ENCODE data around the gene ID4. TPM values are rescaled to one million over a fixed set of nuclear protein-coding genes. Genes with fewer than 3 reads are reported as not detected.

ID4 gene
- total RNA-seq, 4 donors from 2014 or later: 5.7 to 54.7 (median 9.7) TPM

DNA sequence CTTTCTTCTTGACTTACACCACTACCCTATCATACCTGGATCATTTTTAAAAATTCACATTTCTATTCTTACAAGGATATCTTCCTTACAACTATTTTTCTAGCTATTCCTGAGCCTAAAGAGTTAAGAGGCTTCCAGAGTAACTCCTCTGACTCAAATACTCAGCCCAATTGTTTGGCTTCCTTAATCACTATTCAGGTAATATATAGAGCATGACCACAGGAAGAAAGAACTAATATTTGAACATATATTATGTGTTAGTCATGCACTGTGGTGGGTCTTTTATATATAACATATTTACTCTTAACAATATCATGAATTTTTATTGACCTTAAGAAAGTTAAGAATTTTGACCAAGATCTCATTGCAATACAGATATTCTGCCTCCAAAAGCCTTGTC, 42.0 kb upstream of the ID4 start:
- Histone ChIP-seq H3K4me3 (no peak overlapping the region), H3K9me3 (peaks cover 0 to 2% of the 10 kb centered on the region in 2 donors), H3K36me3 (no peaks in the 10 kb centered on the region), H3K4me1 (no peaks in the 10 kb centered on the region), H3K27me3 (no peaks in the 10 kb centered on the region), H3K27ac (no peak overlapping the region)
- in situ Hi-C loops (cut with MboI; ENCODE audit: low pct_ligation_motif_present in 1 of 4, low pct_unique_long_range_greater_than_20kb in 1 of 4, low sequenced_read_pairs in 3 of 4) (no loop called here), intact Hi-C loops (cut with DNase I; ENCODE audit: low total_unique reads) (no loop called here)
- DNase-seq: no peak
- TF ChIP-seq POLR2AphosphoS5 (IDR thresholded peaks at IDR 0.05): no peak
- TF ChIP-seq POLR2A (IDR thresholded peaks at IDR 0.05): no peak
- TF ChIP-seq, protein P1, sequence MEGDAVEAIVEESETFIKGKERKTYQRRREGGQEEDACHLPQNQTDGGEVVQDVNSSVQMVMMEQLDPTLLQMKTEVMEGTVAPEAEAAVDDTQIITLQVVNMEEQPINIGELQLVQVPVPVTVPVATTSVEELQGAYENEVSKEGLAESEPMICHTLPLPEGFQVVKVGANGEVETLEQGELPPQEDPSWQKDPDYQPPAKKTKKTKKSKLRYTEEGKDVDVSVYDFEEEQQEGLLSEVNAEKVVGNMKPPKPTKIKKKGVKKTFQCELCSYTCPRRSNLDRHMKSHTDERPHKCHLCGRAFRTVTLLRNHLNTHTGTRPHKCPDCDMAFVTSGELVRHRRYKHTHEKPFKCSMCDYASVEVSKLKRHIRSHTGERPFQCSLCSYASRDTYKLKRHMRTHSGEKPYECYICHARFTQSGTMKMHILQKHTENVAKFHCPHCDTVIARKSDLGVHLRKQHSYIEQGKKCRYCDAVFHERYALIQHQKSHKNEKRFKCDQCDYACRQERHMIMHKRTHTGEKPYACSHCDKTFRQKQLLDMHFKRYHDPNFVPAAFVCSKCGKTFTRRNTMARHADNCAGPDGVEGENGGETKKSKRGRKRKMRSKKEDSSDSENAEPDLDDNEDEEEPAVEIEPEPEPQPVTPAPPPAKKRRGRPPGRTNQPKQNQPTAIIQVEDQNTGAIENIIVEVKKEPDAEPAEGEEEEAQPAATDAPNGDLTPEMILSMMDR (IDR thresholded peaks at IDR 0.05): no peak
- no peak for TF ChIP-seq EP300 (IDR thresholded peaks at IDR 0.05; ENCODE audit: low read depth)

DNA sequence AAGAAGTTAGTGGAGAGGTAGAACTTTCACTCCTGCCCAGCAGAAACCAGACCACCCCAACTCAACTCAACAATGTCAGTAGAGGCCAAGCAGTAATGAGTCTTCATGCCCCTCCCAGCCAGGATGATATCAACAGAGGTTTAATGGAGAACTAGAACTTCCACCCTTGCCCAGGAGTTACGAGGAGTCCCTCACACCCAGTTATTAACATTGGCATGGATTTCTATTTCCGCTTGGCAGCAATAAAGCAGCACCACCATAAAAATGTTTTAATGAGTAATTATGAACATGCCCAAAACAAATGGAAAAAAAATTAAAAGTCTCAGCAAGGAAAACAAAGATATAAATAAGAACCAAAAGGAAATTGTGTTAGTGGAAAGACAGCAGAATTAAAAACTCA, 40.7 kb upstream of the ID4 start:
- H3K4me3 ChIP-seq: no peak overlapping the region
- WGBS, 2 donors (ENCODE audit: low coverage in 1 of 2): 51 to 74% methylated on average over 2 of the region's 2 CpGs
- in situ Hi-C loops (cut with MboI; ENCODE audit: low pct_ligation_motif_present in 1 of 4, low pct_unique_long_range_greater_than_20kb in 1 of 4, low sequenced_read_pairs in 3 of 4) (no loop called here), intact Hi-C loops (cut with DNase I; ENCODE audit: low total_unique reads) (no loop called here)
- no peaks in the 10 kb centered on the region for H3K4me1 ChIP-seq
- H3K36me3 ChIP-seq: no peaks in the 10 kb centered on the region
- H3K9me3 ChIP-seq: peaks cover 0 to 2% of the 10 kb centered on the region in 2 donors
- H3K27ac ChIP-seq: no peak overlapping the region
- no peak for DNase-seq
- no peaks in the 10 kb centered on the region for H3K27me3 ChIP-seq
- TF ChIP-seq POLR2AphosphoS5 (IDR thresholded peaks at IDR 0.05) (no peak), EP300 (IDR thresholded peaks at IDR 0.05; ENCODE audit: low read depth) (no peak), POLR2A (IDR thresholded peaks at IDR 0.05) (no peak)
- TF ChIP-seq, protein P1 (IDR thresholded peaks at IDR 0.05): no peak

DNA sequence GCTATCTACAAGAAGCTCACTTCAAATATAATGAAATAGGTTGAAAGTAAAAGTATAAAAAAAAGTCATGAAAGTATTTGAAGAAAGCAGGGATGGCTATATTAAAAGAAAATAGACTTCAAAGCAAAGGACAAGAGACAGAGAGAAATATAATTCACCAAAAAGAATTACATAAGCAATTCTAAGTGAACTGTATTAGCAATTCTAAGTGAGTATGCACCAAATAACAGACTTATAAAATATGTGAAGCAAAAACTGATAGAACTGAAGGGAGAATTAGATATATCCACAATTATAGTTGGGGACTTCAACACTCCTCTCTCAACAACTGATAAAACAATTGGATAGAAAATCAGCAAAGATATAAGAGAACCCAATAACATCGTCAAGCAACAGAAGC, 38.8 kb upstream of the ID4 start:
- Histone ChIP-seq H3K4me3 (no peak overlapping the region), H3K27me3 (no peaks in the 10 kb centered on the region), H3K4me1 (peaks cover 0 to 2% (median 0%) of the 10 kb centered on the region in 4 donors), H3K27ac (no peak overlapping the region), H3K36me3 (no peaks in the 10 kb centered on the region), H3K9me3 (peaks cover 0 to 2% of the 10 kb centered on the region in 2 donors)
- in situ Hi-C loops (cut with MboI; ENCODE audit: low pct_ligation_motif_present in 1 of 4, low pct_unique_long_range_greater_than_20kb in 1 of 4, low sequenced_read_pairs in 3 of 4) (no loop called here), intact Hi-C loops (cut with DNase I; ENCODE audit: low total_unique reads) (no loop called here)
- DNase-seq: no peak
- WGBS, 2 donors (ENCODE audit: low coverage in 1 of 2): 89 to 100% methylated on average over 1 of the region's 1 CpG
- TF ChIP-seq EP300 (IDR thresholded peaks at IDR 0.05; ENCODE audit: low read depth) (no peak), POLR2AphosphoS5 (IDR thresholded peaks at IDR 0.05) (no peak), POLR2A (IDR thresholded peaks at IDR 0.05) (no peak)
- TF ChIP-seq, protein P1 (IDR thresholded peaks at IDR 0.05): no peak

DNA sequence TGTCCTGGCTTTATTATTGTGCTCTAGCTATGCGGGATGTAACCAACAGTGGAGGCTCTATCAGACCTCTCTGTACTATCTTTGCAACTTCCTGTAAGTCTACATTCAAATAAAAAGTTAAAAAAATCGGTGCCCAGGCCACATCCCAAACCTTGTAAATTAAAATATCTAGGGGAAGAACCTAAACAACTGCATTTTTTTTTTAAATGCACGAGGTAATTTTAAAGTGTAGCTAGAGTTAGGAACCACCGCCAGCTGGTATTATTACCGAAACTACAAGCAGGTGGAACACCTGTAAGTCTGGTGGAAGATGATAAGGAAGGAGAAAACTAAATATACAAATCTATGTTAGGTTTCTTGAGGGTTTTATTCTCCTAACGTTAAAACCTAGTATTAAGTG, 34.5 kb upstream of the ID4 start:
- Histone ChIP-seq H3K27me3 (no peaks in the 10 kb centered on the region), H3K4me3 (no peak overlapping the region), H3K36me3 (no peaks in the 10 kb centered on the region), H3K4me1 (peaks cover 0 to 18% (median 13%) of the 10 kb centered on the region in 4 donors), H3K9me3 (no peaks in the 10 kb centered on the region), H3K27ac (peak overlapping the region in 1 of 4 donors; percentile 85)
- no peak for DNase-seq
- in situ Hi-C loops (cut with MboI; ENCODE audit: low pct_ligation_motif_present in 1 of 4, low pct_unique_long_range_greater_than_20kb in 1 of 4, low sequenced_read_pairs in 3 of 4): no loop called here
- TF ChIP-seq POLR2A (IDR thresholded peaks at IDR 0.05) (no peak), POLR2AphosphoS5 (IDR thresholded peaks at IDR 0.05) (no peak), EP300 (IDR thresholded peaks at IDR 0.05; ENCODE audit: low read depth) (no peak)
- TF ChIP-seq, protein P1 (IDR thresholded peaks at IDR 0.05): no peak
- 38 to 47% methylated on average over 6 of the region's 6 CpGs for WGBS, 2 donors (ENCODE audit: low coverage in 1 of 2)
- intact Hi-C loops (cut with DNase I; ENCODE audit: low total_unique reads): loop anchor here (5.0 kb wide), 1 partner anchor 35 kb away; the partner anchor contains the start of gene ID4
